Measurements from ENCODE around the gene KSR2.

GRCh38 chr12:117577122-117577657 lies 391.6 kb downstream of the KSR2 start:
- TF ChIP-seq CTCF (conservative IDR thresholded peaks at IDR 0.05; ENCODE audit: low read length) (no peak), EZH2phosphoT487 (IDR thresholded peaks at IDR 0.05; ENCODE audit: borderline replicate concordance, low read depth, low read length) (no peak)

All from OCI-LY7 (cell line).